ENCODE measurements around the gene TRIB2. TPM values are rescaled to one million over a fixed set of nuclear protein-coding genes. Genes with fewer than 3 reads are reported as not detected.

TRIB2 gene
- total and polyA plus RNA-seq, 2 donors (not counting 3 experiments of a cell fraction or from before 2014, with no cell fraction given), result 15.8 to 20.5 TPM

GRCh38 chr2:12697617-12698016 lies 19.1 kb upstream of the TRIB2 start:
- no peaks in the 10 kb centered on the region for H3K27me3 ChIP-seq (ENCODE audit: control insufficient read depth in 2 of 2, insufficient read depth in 2 of 2, low read length in 2 of 2)
- intact Hi-C loops (cut with micrococcal nuclease), result loop anchor here (2.0 kb wide), 1 partner anchor 15 kb away; no protein-coding TSS in a partner anchor
- FAIRE-seq (no peak), DNase-seq (ENCODE audit: low read depth, low spot score) (no peak)
- H3K4me3 ChIP-seq (replicated peaks in 1 of 3; ENCODE audit: insufficient read depth in 1 of 3, low read depth in 1 of 3, low read length in 3 of 3), result no peak overlapping the region
- no peak overlapping the region for H3K9ac ChIP-seq (replicated peaks; ENCODE audit: extremely low read depth, insufficient read depth, low read length)
- no peaks in the 10 kb centered on the region for H3K9me1 ChIP-seq (replicated peaks; ENCODE audit: control insufficient read depth, extremely low read depth, insufficient read depth, low read length)
- TF ChIP-seq JUN (IDR thresholded peaks at IDR 0.05; ENCODE audit: borderline replicate concordance, insufficient read depth, insufficient read length, low read depth), result peak; percentile 13
- TF ChIP-seq MAX (IDR thresholded peaks at IDR 0.05; ENCODE audit: insufficient read depth, insufficient read length), result no peak
- no peak for TF ChIP-seq CTCF (IDR thresholded peaks at IDR 0.05; ENCODE audit: extremely low read depth in 1 of 2, insufficient read depth in 1 of 2, low read depth in 1 of 2, low read length in 2 of 2)
- dilution Hi-C loops (cut with MboI; ENCODE audit: extremely low pct_ligation_motif_present, low sequenced_read_pairs), result no loop called here
- H3K79me2 ChIP-seq (ENCODE audit: control insufficient read depth, insufficient read depth, low read length), result no peaks in the 10 kb centered on the region
- H4K20me1 ChIP-seq (replicated peaks; ENCODE audit: control insufficient read depth, extremely low read depth, insufficient read depth, low read length), result no peaks in the 10 kb centered on the region
- ChIA-PET CTCF (no interaction called here), POLR2A (no interaction called here)
- H3K27ac ChIP-seq (ENCODE audit: insufficient read depth, low read depth, low read length), result no peak overlapping the region
- no peak overlapping the region for H2AFZ ChIP-seq (ENCODE audit: low read depth, low read length)
- H3K4me1 ChIP-seq (ENCODE audit: control insufficient read depth, extremely low read depth, insufficient read depth, low read length), result peaks cover 7% of the 10 kb centered on the region
- no TSS peak for BruUV-seq (replicated peaks)
- no peaks in the 10 kb centered on the region for H3K36me3 ChIP-seq (ENCODE audit: control insufficient read depth in 2 of 2, extremely low read depth in 1 of 2, insufficient read depth in 2 of 2, low read length in 2 of 2)
- H3K4me2 ChIP-seq (ENCODE audit: insufficient read depth, low read length), result no peak overlapping the region
- no peaks in the 10 kb centered on the region for H3K9me3 ChIP-seq (replicated peaks; ENCODE audit: control insufficient read depth, insufficient read depth, low read length)

- Histone ChIP-seq H3K9me1 (replicated peaks; ENCODE audit: control insufficient read depth, extremely low read depth, insufficient read depth, low read length) (no peaks in the 10 kb centered on the region), H3K36me3 (ENCODE audit: control insufficient read depth in 2 of 2, extremely low read depth in 1 of 2, insufficient read depth in 2 of 2, low read length in 2 of 2) (no peaks in the 10 kb centered on the region), H3K4me1 (ENCODE audit: control insufficient read depth, extremely low read depth, insufficient read depth, low read length) (peaks cover 12% of the 10 kb centered on the region), H4K20me1 (replicated peaks; ENCODE audit: control insufficient read depth, extremely low read depth, insufficient read depth, low read length) (no peaks in the 10 kb centered on the region), H2AFZ (ENCODE audit: low read depth, low read length) (no peak overlapping the region), H3K27ac (ENCODE audit: insufficient read depth, low read depth, low read length) (no peak overlapping the region), H3K9me3 (replicated peaks; ENCODE audit: control insufficient read depth, insufficient read depth, low read length) (no peaks in the 10 kb centered on the region), H3K79me2 (ENCODE audit: control insufficient read depth, insufficient read depth, low read length) (no peaks in the 10 kb centered on the region), H3K4me2 (ENCODE audit: insufficient read depth, low read length) (no peak overlapping the region), H3K27me3 (ENCODE audit: control insufficient read depth in 2 of 2, insufficient read depth in 2 of 2, low read length in 2 of 2) (no peaks in the 10 kb centered on the region), H3K9ac (replicated peaks; ENCODE audit: extremely low read depth, insufficient read depth, low read length) (no peak overlapping the region), H3K4me3 (replicated peaks in 1 of 3; ENCODE audit: insufficient read depth in 1 of 3, low read depth in 1 of 3, low read length in 3 of 3) (no peak overlapping the region)
- TF ChIP-seq EZH2 (IDR thresholded peaks at IDR 0.05; ENCODE audit: borderline replicate concordance, low read depth, low read length, severe bottlenecking) (no peak), MYC (IDR thresholded peaks at IDR 0.05; ENCODE audit: low read depth, low read length) (no peak), FOS (IDR thresholded peaks at IDR 0.05; ENCODE audit: borderline replicate concordance, insufficient read depth, low read length) (no peak), MAX (IDR thresholded peaks at IDR 0.05; ENCODE audit: insufficient read depth, insufficient read length) (no peak), CTCF (IDR thresholded peaks at IDR 0.05; ENCODE audit: extremely low read depth in 1 of 2, insufficient read depth in 1 of 2, low read depth in 1 of 2, low read length in 2 of 2) (no peak), JUN (IDR thresholded peaks at IDR 0.05; ENCODE audit: borderline replicate concordance, insufficient read depth, insufficient read length, low read depth) (no peak), POLR2A (IDR thresholded peaks at IDR 0.05; ENCODE audit: low read depth, low read length) (no peak), POLR2AphosphoS5 (IDR thresholded peaks at IDR 0.05; ENCODE audit: insufficient read depth, low read depth, low read length) (no peak), GATA2 (IDR thresholded peaks at IDR 0.05; ENCODE audit: insufficient read depth, insufficient read length, low read depth, low read length) (no peak)
- CTCF ChIA-PET, result interaction anchor here (1.9 to 2.5 kb wide), 2 partner anchors 16 to 306 kb away, joined by 7 to 26 read pairs; partner anchors contain the start of gene TRIB2
- intact Hi-C loops (cut with micrococcal nuclease) (no loop called here), dilution Hi-C loops (cut with MboI; ENCODE audit: extremely low pct_ligation_motif_present, low sequenced_read_pairs) (loop anchor here (25.0 kb wide), 1 partner anchor 139 kb away; no protein-coding TSS in a partner anchor)
- no TSS peak for BruUV-seq (replicated peaks)
- DNase-seq (ENCODE audit: low read depth, low spot score) (no peak), FAIRE-seq (no peak)
- POLR2A ChIA-PET, result no interaction called here
Observed at GRCh38 chr2:12700989-12701388, 15.7 kb upstream of the TRIB2 start.
